ENCODE results near the gene SPTBN5. TPM values are rescaled to one million over a fixed set of nuclear protein-coding genes. Genes with fewer than 3 reads are reported as not detected.

The SPTBN5 gene
- total and polyA plus RNA-seq, 2 experiments from 2014 or later = 0.70 to 2.1 TPM

DNA sequence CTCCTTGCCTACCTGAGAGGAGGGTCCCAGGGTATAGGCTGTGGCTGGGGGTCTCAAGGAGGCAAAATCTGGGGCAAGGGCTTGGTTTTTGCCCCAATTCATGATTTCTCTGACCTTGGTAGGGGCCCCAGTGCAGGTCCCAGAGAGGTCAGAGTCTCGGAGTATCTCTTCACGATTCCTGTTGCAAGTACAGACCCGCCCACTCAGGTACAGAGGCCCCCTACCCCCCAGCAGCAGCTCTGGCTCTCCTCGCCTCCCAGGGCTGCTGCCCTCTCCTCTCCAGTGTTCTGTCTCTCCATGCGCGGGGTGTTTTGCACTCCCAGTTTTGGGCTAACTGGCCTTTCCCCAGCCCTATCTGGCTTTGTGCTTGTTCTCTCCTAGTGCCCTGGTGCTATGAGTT, 71.4 kb downstream of the SPTBN5 start:
- DNase-seq (ENCODE audit: low read depth in 1 of 2, low spot score in 1 of 2) = no peak
- TF ChIP-seq, protein P1, sequence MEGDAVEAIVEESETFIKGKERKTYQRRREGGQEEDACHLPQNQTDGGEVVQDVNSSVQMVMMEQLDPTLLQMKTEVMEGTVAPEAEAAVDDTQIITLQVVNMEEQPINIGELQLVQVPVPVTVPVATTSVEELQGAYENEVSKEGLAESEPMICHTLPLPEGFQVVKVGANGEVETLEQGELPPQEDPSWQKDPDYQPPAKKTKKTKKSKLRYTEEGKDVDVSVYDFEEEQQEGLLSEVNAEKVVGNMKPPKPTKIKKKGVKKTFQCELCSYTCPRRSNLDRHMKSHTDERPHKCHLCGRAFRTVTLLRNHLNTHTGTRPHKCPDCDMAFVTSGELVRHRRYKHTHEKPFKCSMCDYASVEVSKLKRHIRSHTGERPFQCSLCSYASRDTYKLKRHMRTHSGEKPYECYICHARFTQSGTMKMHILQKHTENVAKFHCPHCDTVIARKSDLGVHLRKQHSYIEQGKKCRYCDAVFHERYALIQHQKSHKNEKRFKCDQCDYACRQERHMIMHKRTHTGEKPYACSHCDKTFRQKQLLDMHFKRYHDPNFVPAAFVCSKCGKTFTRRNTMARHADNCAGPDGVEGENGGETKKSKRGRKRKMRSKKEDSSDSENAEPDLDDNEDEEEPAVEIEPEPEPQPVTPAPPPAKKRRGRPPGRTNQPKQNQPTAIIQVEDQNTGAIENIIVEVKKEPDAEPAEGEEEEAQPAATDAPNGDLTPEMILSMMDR (IDR thresholded peaks at IDR 0.05; ENCODE audit: low read depth, low read length) = no peak
- Histone ChIP-seq H3K36me3 (peaks cover 58% of the 10 kb centered on the region), H3K4me1 (ENCODE audit: low read depth) (no peaks in the 10 kb centered on the region), H3K9me3 (ENCODE audit: low read depth) (no peaks in the 10 kb centered on the region), H3K27me3 (no peaks in the 10 kb centered on the region), H3K4me3 (no peak overlapping the region), H3K27ac (no peak overlapping the region)

DNA sequence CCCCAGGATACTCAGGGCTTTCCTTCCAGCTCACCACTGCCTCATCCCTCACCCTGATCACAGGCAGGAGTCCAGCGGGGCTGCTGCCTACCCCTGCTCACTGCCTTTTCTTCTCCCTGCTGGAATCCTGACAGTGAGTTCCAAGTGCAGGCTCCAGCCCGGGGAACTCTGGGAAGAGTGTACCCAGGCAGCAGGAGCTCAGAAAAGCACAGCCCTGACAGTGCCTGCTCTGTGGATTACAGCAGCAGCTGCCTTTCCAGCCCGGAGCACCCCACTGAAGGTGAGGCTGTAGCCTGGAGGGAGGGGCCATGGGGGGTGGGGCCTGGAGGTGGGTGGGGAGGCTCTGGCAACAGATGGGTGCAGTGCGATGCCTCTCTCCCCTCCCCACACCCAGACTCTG, 72.0 kb downstream of the SPTBN5 start:
- H3K27me3 ChIP-seq = no peaks in the 10 kb centered on the region
- no peak overlapping the region for H3K4me3 ChIP-seq
- H3K9me3 ChIP-seq (ENCODE audit: low read depth) = no peaks in the 10 kb centered on the region
- H3K4me1 ChIP-seq (ENCODE audit: low read depth) = no peaks in the 10 kb centered on the region
- TF ChIP-seq, protein P1 (IDR thresholded peaks at IDR 0.05; ENCODE audit: low read depth, low read length) = no peak
- no peak for DNase-seq (ENCODE audit: low read depth in 1 of 2, low spot score in 1 of 2)
- H3K36me3 ChIP-seq = peaks cover 65% of the 10 kb centered on the region
- no peak overlapping the region for H3K27ac ChIP-seq

DNA sequence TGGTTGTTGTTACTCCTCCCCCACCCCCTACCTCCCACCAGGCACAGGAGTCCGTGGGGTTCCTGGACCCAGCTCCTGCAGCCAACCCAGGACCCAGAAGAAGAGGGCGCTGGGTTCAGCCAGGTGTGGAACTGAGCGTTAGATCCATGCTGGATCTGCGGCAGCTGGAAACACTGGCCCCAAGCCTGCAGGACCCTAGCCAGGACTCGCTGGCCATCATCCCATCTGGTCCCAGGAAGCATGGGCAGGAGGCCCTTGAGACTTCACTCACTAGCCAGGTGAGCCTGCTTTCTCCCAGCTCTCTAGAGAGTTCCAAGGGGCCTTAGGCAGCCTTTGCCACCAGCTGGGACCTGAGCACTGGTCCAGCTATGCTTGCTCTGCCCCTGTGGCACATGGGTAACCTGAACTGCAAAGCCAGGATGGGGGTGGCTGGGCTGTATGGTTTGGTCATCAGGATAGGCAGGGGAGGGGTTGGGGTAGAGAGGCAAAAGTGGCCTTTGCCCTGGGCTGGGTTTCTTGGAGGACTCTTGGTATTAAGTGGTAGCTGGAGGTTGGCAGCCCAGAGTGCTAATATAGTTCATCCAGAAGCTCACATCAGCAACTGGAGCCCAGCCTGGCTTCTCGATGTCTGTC, 72.9 kb downstream of the SPTBN5 start:
- no peaks in the 10 kb centered on the region for H3K4me1 ChIP-seq (ENCODE audit: low read depth)
- H3K9me3 ChIP-seq (ENCODE audit: low read depth) = no peaks in the 10 kb centered on the region
- TF ChIP-seq, protein P1 (IDR thresholded peaks at IDR 0.05; ENCODE audit: low read depth, low read length) = no peak
- no peak for DNase-seq (ENCODE audit: low read depth in 1 of 2, low spot score in 1 of 2)
- no peak overlapping the region for H3K4me3 ChIP-seq
- no peaks in the 10 kb centered on the region for H3K27me3 ChIP-seq
- H3K36me3 ChIP-seq = peaks cover 71% of the 10 kb centered on the region
- H3K27ac ChIP-seq = no peak overlapping the region

DNA sequence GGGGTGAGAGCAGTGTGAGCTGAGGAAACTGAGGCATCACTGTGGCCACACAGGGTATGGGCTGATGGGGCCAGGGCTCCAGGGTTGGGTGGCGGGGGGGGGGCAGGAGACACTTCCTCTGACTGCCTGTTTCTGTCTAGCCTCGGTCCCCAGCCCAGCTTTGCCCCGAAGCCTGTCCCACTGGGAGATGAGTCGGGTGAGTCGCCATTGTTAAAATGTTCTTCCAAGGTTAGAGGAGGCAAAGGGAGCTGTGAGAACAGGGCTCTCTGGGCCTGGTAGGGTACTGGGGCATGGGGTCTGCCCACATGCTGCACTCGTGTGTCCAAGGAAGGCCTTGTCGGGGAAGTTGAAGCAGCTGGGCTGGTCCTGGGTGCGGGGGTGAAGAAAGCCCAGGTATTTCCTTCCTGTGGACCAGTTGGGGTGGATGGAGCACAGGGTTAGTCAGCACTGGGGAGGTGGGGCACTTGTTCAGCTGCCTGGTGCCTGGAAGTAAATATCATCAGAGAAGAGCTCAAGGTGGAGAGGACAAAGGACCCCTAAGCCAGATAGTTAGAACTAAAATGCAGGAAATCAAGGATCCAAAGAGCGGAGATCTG, 74.3 kb downstream of the SPTBN5 start:
- peaks cover 82% of the 10 kb centered on the region for H3K36me3 ChIP-seq
- no peaks in the 10 kb centered on the region for H3K27me3 ChIP-seq
- H3K4me1 ChIP-seq (ENCODE audit: low read depth) = no peaks in the 10 kb centered on the region
- TF ChIP-seq, protein P1 (IDR thresholded peaks at IDR 0.05; ENCODE audit: low read depth, low read length) = no peak
- no peak overlapping the region for H3K4me3 ChIP-seq
- DNase-seq (ENCODE audit: low read depth in 1 of 2, low spot score in 1 of 2) = no peak
- no peak overlapping the region for H3K27ac ChIP-seq
- H3K9me3 ChIP-seq (ENCODE audit: low read depth) = no peaks in the 10 kb centered on the region

DNA sequence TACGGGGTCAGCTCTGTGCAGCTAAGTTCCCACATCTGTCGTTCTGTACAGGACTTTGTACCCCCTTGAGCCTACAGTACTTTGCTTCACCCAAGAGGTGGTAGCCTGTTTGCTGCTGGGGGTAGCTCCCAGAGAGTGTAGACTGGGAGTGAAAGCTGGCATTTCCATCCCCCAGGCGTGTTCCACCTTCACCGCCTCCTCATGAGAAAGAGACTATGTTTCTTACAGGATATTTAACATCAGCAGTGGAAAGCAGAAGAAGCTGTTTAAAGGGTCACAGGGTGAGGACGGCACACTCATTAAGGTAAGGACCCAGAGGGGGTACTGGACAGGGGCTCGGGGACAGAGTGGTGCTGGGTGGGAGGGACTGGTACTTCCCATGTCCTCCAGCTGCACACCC, 76.1 kb downstream of the SPTBN5 start:
- TF ChIP-seq, protein P1 (IDR thresholded peaks at IDR 0.05; ENCODE audit: low read depth, low read length) = no peak
- no peak for DNase-seq (ENCODE audit: low read depth in 1 of 2, low spot score in 1 of 2)
- Histone ChIP-seq H3K27me3 (no peaks in the 10 kb centered on the region), H3K4me1 (ENCODE audit: low read depth) (no peaks in the 10 kb centered on the region), H3K36me3 (peaks cover 73% of the 10 kb centered on the region), H3K9me3 (ENCODE audit: low read depth) (no peaks in the 10 kb centered on the region), H3K4me3 (no peak overlapping the region), H3K27ac (no peak overlapping the region)
